HepG2 (cell line): ENCODE results near the gene TCFL5. TPM values are rescaled to one million over a fixed set of nuclear protein-coding genes. Genes with fewer than 3 reads are reported as not detected.

Experiments
- AKAP8 ChIP-seq: sonication (generic); formaldehyde crosslinking; IDR thresholded peaks from 2 replicates; pipeline ENCODE4 v1.5.1; 2020; ENCODE audit warnings: mild to moderate bottlenecking, missing genetic modification reagents
- IRF9 ChIP-seq: sonication (generic); formaldehyde crosslinking; IDR thresholded peaks from 2 replicates; pipeline ENCODE4 v1.8.0; 2022; ENCODE audit warnings: missing genetic modification reagents, mild to moderate bottlenecking, borderline replicate concordance
- KDM2A ChIP-seq: sonication (generic); formaldehyde crosslinking; IDR thresholded peaks from 2 replicates; pipeline ENCODE4 v1.4.0; 2020; ENCODE audit warnings: low read depth, missing genetic modification reagents, borderline replicate concordance
- MAFF ChIP-seq: IDR thresholded peaks from 2 replicates; pipeline ENCODE4 v1.6.1; 2011; ENCODE audit warnings: low read depth, low read length, improper control_type of control experiment
- MXD4 ChIP-seq: IDR thresholded peaks from 2 replicates; pipeline ENCODE4 v1.6.1; 2016; ENCODE audit warnings: mild to moderate bottlenecking, missing biosample characterization, missing genetic modification reagents
- SIN3A ChIP-seq: IDR thresholded peaks from 2 replicates; pipeline ENCODE4 v1.6.1; 2011; ENCODE audit warnings: low read depth, mild to moderate bottlenecking, control low read depth, low read length, borderline replicate concordance
- SMC3 ChIP-seq: IDR thresholded peaks from 2 replicates; pipeline ENCODE4 v1.6.1; 2011; ENCODE audit warnings: low read length, improper control_type of control experiment
- SNAPC4 ChIP-seq: sonication (generic); formaldehyde crosslinking; IDR thresholded peaks from 2 replicates; pipeline ENCODE4 v1.4.0; 2020; ENCODE audit warnings: mild to moderate bottlenecking, missing genetic modification reagents
- STAG1 ChIP-seq: sonication (generic); formaldehyde crosslinking; IDR thresholded peaks from 2 replicates; pipeline ENCODE4 v1.4.0; 2020; ENCODE audit warnings: missing genetic modification reagents
- ZBTB33 ChIP-seq: sonication (generic); formaldehyde crosslinking; IDR thresholded peaks from 2 replicates; pipeline ENCODE4 v1.4.0; 2020; ENCODE audit warnings: missing genetic modification reagents
- ZBTB38 ChIP-seq: sonication (generic); formaldehyde crosslinking; IDR thresholded peaks from 2 replicates; pipeline ENCODE4 v1.5.1; 2020; ENCODE audit warnings: mild to moderate bottlenecking, missing genetic modification reagents
- ZKSCAN8 ChIP-seq: IDR thresholded peaks from 2 replicates; pipeline ENCODE4 v1.6.1; 2016; ENCODE audit warnings: borderline replicate concordance, missing genetic modification reagents, missing compliant biosample characterization
- ZNF281 ChIP-seq: sonication (generic); formaldehyde crosslinking; IDR thresholded peaks from 2 replicates; pipeline ENCODE4 v1.4.0; 2020; ENCODE audit warnings: missing genetic modification reagents, borderline replicate concordance
- ZNF317 ChIP-seq: sonication (generic); formaldehyde crosslinking; IDR thresholded peaks from 2 replicates; pipeline ENCODE4 v1.5.0; 2020; ENCODE audit warnings: mild to moderate bottlenecking, missing genetic modification reagents
- polyA plus RNA-seq, 8 experiments: library from polyadenylated mRNA; depleted of rRNA in 3 of 8; stranded (reverse) in 7 of 8; unstranded in 1 of 8; fragments of >200 nt; fragmentation: Illumina TruSeq in 4 of 8; extraction: Trizol in 4 of 8; gene quantifications; 2 replicates each; pipeline versions ENCODE4 v1.2.1 to v1.2.3, GENCODE V29; 2011 to 2016; ENCODE audit warnings: low read depth in 4 of 8, missing spikeins in 1 of 8, mixed read lengths in 1 of 8; ENCODE audit not compliant: insufficient read depth in 1 of 8
- total RNA-seq, 5 experiments: library from RNA; depleted of rRNA; stranded (reverse); fragments of >200 nt; fragmentation: Illumina TruSeq; extraction: Trizol; gene quantifications; 2 replicates each; pipeline ENCODE4 v1.2.3, GENCODE V29; 2016; ENCODE audit warnings: low read depth in 1 of 5

TCFL5 gene
- total and polyA plus RNA-seq, 2 of the 13 experiments (the other 11 are each of a cell fraction or from before 2014, with no cell fraction given) = 14.8 to 20.0 TPM

- peak; percentile 96 for TF ChIP-seq ZBTB33
- TF ChIP-seq ZNF317 (CRISPR knock-in tag) = no peak
- peak; percentile 2; the same call in 1 of the 2 replicates for TF ChIP-seq STAG1 (CRISPR knock-in tag)
- 0 out of 2 replicates have a peak, but pooled peaks have one; percentile 36 for TF ChIP-seq AKAP8
- TF ChIP-seq ZKSCAN8 (CRISPR knock-in tag) = no peak
- TF ChIP-seq ZNF281 (CRISPR knock-in tag) = peak; percentile 60; the same call in 1 of the 2 replicates
- TF ChIP-seq SMC3 = 0 out of 2 replicates have a peak, but pooled peaks have one; percentile 8
- peak; percentile 96 for TF ChIP-seq MAFF
- TF ChIP-seq KDM2A = 0 out of 2 replicates have a peak, but pooled peaks have one; percentile 18
- TF ChIP-seq MXD4 (CRISPR knock-in tag) = no peak
- peak; percentile 76 for TF ChIP-seq ZBTB38 (CRISPR knock-in tag)
- no peak for TF ChIP-seq IRF9 (CRISPR knock-in tag)
- TF ChIP-seq SNAPC4 (CRISPR knock-in tag) = no peak
- 0 out of 2 replicates have a peak, but pooled peaks have one; percentile 21 for TF ChIP-seq SIN3A
Measured at GRCh38 chr20:62887152-62887859, 25.7 kb upstream of the TCFL5 start (continued).
